Stimulated activated naive CD4-positive, alpha-beta T cell (primary cell): ENCODE data around the gene DNAJC15.

Source experiments
- DNase-seq, 6 experiments: peaks; one replicate each; lab custom pipeline; 2025; lab: John Stamatoyannopoulos, UW

The DNAJC15 gene

DNA sequence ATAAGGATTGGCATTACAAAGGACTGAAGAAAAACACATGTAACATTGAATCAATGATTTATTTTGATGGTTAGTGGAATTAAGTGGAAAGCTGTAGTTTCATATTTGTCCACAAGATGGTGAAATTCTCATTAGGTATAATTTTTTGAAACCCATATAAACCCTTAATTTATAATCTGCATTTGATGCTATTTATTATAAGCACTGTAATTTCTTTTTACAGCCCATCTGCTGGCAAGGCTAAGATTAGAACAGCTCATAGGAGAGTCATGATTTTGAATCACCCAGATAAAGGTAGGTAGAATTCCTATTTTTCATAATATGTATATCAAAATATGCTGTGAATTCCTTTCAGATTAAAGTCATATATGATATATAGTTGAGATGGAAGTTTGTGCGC, 62.2 kb downstream of the DNAJC15 start:
- peak in 2 of 6 experiments; percentile 1 to 13 for DNase-seq

DNA sequence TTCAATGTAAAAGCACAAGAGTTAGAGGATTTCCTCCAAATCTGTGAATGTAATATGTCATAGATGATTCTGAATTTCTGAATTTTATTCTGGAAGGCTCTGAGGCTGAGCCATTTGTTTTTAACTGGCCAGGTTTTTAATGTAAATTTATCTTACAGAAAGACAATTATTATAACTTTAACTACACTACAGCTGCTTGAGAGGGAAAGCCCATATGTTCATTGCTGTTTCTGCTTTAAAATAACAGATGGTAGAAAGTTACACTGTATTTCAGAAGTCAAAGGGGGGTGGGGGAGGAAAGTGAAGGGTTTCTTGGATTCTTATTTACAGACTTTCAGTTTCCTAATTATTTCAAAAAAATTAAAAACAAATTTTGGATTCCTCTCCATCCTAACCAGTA, 62.8 kb downstream of the DNAJC15 start:
- no peak for DNase-seq

DNA sequence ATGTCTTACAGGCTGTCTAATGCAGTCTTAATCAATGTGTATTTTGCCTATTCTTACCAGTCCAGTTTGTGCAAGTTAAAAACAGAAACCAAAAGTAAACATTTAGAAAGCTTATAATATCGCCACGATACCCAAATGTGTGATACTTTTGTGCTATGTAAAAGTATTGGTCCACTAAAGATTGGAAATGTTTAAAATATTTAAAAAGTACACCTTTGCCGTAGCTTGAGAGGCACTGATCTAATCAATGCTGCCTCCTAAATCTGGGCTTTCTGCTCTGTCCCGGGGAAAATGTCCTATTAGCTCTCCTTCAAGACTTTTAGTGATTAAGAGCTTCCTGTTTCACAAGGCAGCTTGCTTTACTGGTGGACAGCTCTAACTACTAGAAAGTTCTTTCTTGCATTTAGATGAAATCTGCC, 64.7 kb downstream of the DNAJC15 start:
- DNase-seq: no peak

DNA sequence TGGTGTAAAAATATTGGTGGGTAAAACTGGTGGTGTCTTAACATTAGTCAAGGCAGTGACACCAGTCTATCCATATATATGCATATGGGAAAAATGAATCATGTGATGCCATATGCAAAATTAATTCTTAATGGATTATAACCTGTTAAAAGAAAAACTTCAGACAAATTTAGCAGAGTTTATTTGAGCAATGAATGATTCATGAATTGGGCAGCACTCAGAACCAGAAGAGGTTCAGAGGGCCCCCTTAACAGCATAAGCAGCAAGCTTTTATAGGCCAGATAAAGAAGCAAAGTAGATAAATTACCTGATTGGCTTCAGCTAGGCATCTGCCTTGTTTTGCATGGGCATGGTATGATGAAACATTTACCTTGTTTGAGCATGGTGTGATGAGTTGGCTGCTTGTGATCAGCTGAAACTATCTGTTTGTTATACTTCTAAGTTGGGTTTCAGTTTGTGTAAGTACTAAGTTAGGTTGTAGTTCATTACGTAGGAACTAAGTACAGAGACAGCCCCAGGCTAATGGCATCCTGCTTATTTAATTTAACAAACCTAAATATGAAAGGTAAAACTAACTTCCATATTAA, 66.6 kb downstream of the DNAJC15 start:
- no peak for DNase-seq

DNA sequence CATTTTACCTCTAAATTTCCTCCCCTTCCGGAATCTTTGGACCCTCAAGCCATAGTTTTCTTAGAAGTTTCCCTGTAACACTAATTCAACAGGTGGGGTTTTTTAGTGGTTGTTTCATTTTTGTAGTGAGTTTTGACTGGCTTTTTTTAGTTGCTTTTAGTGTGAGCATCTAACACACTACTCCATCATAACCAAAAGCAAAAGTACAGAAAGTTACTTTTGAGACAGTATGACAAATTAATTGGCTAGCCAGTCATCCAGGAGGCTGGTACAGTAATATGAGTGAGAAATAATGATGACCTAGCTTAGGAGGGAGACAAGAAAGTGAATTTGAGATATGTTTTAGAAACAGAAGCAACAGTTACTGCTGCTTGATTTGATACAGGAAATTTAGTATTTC, 71.5 kb downstream of the DNAJC15 start:
- no peak for DNase-seq

DNA sequence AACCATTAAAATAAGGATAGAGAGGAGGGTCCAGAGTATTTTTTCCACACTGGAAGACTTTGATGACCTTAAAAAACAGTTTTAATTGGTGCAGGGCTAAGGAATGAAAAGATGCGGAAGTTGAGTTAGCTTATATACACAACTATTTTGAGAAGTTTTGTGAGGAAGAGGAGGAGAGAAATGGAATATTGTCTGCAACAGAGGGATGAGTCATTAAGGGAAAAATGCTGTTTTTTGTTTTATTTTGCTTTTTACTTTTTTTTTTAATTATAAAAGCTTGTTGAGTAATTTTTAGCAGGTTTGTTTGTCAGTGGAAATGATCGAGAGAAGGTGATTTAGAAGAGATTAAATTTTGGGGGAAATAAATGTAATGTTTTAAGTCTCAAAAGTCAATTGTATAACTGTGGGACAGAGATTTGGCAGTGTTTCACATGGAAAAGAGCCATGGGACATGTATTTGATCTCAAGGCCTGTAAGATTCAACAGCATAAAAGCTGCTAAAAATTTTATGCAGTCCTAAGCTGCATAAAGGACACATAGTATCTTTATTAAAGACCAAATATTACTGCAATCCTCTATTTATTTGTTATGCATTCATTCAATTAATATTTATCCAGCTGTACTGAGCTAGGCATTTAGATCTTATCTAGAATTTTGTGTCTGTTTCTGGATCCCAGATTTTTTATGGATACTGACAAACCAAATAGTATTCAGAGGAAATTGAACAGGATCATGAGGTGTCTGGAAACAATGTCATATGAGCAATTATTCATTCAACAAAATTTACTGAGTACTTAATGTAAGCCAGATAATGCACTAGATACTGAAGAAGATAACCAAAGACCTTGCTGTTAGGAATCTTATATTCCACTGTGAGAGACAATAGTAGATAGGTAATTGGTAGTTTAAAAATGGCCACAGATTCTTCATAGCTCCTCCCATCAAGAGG, 72.7 kb downstream of the DNAJC15 start:
- no peak for DNase-seq

DNA sequence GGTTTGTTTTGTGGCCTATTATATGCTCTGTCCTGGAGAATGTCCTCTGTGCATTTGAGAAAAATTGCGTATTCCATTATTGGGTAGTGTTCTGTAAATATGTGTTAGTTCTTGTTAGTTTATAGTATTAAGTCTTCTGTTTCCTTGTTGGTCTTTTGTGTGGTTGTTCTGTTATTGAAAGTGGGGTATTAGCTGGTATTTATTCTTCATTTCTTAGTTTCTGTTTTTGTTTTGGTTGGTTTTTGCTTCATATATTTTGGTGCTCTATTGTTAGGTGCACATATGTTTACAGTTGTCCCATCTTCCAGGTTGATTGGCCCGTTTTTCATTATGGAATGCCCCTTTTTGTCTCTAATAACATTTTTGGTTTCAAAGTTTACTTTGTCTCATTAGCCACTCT, 77.3 kb downstream of the DNAJC15 start:
- no peak for DNase-seq

DNA sequence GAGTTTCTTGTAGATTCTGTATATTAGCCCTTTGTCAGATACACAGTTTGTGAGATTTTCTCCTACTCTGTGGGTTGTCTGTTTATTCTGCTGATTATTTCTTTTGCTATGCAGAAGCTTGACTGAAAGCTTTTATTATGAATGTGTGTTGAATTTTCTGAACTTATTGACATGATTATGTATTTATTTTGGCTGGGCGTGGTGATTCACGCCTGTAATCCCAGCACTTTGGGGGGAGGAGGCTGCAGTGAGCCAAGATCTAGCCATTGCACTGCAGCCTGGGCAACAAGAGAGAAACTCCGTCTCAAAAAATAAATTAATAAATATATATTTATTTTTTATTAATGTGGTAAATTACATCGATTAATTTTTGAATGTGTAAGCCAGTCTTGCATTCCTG, 78.9 kb downstream of the DNAJC15 start:
- no peak for DNase-seq

DNA sequence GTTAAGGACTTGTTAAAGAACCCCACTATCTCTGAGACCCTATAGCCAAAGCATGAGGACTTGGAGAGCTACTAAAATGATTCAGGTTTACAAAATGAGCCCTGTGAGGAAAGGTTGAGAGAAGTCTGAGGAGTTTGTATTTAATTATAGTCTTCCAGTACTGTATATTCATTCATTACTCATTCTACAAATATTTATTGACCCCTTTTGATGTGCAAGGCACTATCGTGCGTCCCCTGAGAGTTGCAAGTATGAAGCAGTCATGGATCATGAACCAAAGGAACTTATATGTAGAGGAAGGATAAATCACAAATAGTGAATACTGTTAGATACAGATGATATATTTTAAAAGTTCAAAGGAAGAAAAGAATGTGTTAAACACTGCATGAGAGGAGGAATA, 84.4 kb downstream of the DNAJC15 start:
- DNase-seq: no peak

DNA sequence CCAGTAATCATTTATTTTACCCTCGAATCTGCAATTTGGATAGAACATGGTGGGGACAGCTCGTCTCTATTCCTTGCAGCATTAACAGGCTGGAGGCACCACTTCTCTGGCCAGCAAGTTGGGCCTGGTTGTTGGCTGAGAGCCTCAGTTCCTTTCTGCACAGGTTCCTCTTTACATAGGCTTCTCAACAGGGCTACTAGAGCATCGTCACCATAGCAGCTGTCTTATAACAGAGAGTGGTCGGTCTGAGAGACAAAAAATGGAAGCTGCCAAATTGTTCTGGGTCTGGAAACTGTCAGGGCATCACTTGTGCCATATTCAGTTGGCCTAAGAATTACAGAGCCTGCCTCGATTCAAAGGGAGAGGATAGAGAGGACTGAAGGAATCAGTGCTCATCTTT, 86.7 kb downstream of the DNAJC15 start:
- no peak for DNase-seq

DNA sequence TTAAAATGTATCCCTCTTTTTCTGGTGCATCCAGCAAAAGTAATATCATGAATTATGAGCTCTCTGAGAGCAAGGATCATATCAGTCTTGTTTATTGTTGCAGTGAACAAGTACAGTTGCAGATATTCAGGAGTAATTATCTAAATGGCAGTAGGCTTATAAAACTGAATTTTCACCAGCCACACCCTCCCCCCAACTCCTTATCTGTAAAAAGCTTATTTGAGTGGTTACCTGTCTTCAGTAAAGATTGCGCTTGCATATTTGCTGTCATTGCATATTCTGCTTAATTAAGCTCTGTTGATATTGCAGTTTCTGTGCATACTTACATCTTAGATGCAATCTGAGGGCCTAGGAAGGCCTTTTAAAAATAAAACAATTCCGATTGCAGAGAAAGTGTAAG, 87.3 kb downstream of the DNAJC15 start:
- no peak for DNase-seq

DNA sequence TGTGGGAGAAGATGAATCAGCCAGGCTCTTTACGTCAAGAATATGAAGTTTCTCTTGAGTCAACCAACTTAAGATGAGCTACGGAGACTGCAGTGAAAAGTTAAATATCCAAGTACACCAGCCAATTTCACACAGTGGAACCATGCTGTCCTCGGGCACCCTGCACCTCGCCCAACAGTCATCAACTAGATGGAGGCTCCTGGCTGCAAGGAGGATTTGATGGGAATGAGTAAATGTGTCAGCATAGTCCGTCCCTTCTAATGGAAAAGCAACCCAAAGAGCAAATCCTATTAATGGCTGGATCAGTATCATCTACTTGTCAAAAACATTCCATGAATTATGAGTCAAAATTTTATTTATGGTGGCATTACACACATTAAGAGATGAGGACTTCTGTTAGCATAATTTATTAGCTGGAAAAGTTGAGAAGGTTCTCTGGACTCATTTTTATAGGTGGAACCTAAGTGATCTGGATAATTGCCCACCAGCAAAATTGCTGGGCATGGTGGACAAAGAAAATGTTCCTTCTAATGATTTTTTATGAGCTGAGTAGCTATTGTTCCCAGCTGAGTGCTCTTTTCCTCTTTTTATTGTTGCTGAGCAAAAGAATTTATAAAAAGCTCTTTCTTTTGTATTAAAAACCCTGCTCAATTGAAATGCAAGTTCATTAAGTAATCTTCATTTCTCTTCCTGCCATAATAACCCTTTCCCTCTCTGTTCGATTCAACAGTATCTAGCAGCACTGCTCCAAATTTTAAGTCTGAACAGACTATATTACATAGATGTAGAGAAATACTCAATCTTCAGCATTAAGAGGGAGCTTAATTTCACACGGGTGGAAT, 88.4 kb downstream of the DNAJC15 start:
- DNase-seq: no peak

DNA sequence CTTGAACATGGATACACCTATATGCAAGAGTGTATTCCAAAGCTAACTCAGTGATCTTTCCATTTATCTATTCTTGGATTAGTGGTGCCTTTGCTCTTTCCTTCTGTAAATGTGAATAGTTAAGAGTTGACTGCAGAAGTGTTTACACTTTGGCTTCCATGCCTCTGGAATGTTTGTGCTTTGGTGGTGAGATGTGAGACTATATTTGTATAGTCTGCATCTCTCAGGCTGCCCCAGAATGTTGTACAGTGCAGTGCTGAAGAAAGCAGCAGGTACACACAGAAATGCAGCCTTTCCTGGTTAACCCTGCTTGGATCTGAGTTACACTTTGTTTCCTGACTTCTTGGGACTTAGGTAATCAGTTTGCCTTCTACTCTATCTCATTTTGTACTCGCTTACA, 90.2 kb downstream of the DNAJC15 start:
- no peak for DNase-seq

DNA sequence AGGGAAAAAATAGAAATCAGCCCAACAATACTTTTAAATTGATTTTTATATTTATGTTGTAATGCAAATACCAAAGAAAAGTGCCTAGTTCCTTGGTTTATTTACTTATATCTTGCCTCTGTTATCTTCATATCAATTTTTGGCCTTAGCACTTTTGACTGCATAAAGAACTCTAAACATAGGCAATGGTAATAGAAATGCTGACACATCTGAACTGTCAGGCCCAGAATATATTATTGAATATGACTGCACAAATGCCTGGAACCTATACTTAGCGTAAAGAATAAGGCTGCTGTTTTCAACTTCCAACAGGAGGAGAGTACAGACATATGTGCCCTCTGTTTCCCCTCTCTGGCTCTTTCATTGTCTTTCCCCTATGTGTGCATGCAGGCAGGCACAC, 91.1 kb downstream of the DNAJC15 start:
- no peak for DNase-seq

DNA sequence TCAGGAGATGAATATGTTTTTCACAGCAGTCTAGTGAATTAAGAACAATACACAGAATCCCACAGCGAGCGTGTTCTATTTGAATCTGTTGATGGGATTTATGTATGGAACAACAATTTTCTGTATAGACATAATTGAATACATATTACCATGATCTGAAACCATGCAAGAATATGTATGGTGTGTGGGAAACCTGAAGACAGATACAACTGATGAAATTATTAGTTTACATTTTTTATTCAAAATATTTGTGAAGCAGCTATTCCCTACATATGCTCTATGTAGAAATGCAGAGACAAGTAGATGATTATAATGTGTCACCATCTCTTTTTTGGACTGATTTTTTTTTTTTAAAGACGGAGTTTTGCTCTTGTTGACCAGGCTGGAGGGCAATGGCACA, 91.8 kb downstream of the DNAJC15 start:
- DNase-seq: no peak

DNA sequence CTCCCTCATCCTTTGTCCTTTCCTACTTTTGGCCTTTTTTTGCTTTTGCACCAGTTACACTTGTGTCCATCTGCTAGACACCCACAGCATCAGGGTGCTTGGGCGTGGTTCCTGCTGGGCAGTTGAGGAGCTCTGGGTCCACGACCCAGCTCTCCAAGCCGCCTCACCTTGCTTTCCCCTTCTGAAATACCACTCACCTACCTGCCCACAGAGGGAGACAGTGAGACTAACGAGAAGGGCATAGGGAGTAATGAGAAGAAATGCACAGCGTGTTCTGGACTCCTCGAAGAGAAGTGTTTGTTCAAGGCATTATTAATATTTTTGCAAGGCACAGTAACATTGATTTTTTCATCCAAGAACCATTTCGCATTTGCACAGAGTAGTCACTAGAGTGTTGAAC, 92.9 kb downstream of the DNAJC15 start:
- DNase-seq: no peak

DNA sequence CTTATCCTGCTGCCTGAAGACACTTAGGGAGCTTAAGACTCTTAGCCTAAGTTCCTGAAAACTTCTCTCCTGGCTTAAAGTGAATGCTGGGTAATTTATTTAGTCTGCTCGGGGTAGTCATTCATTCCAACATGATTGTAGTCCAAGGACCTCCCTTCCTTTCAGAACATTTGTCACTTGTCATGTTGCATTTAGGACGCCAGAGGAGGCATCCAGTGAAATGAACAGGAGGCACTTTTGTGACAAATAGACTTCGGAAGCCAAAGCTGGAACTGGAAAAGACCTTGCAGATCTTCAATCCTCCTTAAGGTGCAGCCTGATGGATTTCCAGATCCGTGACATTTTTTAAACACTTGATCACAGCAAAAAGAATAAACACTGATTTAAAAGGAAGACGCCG, 95.1 kb downstream of the DNAJC15 start:
- no peak for DNase-seq

DNA sequence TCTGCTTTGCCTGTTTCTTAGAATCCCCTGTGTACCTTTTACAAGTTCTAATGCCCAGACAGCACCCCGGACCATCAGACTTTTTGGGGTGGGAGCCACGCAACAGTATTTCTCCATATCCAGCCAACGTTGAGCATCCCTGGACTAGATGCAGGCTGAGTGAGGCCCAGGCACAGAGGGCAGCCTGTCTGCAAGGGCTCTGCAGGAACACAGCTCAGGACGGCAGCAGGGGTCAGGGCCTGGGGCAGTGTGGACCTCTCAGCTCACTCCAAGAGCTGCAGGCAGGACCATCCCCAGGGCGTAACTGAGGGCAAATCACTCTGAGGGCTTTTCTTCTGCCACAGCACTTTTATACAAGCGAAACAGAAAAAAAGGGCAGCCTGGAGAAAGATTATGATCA, 95.8 kb downstream of the DNAJC15 start:
- no peak for DNase-seq

DNA sequence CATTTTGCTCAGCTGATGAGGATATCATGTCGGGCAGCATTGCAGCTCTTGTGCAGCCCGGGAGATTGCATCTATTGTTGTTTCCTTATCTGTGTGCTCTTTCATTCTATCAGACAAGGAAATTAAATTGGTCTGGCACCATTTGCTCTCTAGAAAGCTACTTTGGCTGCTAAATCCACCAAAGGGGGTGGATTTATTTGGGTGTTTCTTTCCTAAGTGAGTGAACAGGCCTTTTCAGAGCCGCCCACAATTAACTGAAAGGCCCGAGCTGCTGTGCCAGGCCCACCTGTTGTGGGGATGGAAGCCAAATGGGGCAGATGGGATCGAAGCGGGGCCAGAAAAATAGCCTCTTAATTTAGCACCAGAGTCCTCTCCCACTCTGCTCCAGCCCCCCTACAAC, 99.4 kb downstream of the DNAJC15 start:
- DNase-seq: no peak

DNA sequence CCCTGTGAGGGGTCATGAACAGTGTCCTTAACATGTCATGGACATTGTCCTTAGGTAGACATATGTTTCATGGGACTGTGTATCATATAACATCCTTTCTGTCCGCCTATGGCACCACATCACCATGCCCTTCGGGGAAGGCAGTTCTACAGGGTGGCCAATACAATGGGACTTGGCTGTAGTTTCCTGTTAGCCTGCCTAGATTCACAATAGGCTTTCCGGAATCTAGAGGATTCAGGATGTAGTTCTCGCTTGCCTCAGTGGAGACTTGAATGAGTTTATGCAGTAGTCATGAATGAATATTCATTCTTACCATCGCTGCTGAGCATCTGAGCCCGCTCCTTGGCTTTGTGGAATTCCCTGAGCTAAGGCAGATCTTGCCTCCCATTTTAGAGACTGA, 100.5 kb downstream of the DNAJC15 start:
- no peak for DNase-seq

DNA sequence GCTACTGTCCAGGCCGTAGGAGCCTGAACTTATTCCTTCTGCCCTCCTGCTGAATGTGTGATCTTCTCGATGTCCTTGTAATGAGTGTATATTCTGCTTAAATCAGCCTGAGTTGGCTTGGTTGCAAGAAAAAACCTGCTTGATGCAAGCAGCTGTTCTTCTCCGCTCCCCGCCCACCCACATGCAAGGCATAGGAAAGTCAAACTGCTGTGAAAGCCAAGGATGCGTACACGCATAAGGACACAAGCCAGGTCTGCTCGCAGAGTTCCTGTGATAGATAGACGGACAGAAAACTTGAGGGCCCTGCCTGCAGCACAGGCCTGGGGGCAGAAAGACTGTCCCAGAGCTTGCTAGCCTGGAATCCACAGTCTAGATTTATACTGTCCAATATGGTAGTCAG, 101.1 kb downstream of the DNAJC15 start:
- DNase-seq: no peak

DNA sequence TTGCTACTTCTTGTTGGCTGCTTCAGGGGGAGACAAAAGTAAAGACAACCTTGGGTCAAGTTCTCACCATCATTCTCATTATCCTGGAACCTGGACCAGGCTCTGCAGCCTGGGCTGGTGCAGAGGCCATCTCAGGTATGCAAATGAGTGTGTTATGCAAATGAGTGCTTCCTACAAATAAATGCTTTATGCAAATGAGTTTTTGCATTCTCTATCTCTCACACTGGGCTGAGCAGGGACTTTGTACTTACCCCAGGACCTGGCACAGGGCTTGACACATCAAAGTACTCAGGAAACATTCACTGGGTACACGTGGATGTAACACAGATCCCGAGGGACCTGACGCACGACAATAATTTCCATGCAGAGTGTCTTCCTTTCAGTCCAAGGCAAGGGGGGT, 103.0 kb downstream of the DNAJC15 start:
- DNase-seq: no peak
